Bronchial smooth muscle cell (primary cell): ENCODE data around the gene CTU1. TPM values are rescaled to one million over a fixed set of nuclear protein-coding genes. Genes with fewer than 3 reads are reported as not detected.

Experiments
- total RNA-seq: library from RNA; depleted of rRNA; stranded (reverse); fragments of >200 nt; gene quantifications from 2 replicates; pipeline ENCODE4 v1.2.1, GENCODE V29; 2014

Gene CTU1
- 2.4 and 4.3 TPM in 2 replicates for total RNA-seq

GRCh38 chr19:51108066-51108804, at the start of gene CTU1:
Gene CTU1, minus strand, starts transcription at chr19:51108409. Its CDS starts 3,840 bp downstream, at chr19:51104569.

DNA sequence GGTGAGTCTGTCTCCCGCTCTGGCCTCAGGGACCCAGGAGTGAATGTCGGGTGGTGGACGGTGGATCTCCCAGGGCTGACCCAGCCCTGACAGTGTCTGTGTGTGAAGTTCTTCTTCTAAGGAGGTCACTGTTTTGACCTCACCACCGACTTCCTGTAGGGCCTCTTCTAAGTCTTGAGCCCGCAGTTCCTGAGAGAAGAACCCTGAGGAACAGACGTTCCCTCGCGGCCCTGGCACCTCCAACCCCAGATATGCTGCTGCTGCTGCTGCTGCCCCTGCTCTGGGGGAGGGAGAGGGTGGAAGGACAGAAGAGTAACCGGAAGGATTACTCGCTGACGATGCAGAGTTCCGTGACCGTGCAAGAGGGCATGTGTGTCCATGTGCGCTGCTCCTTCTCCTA, 33.9 kb upstream of the CTU1 start, which contains the start of gene SIGLEC7:
Gene SIGLEC7 (plus strand): TSS at position 183 of the 400 bp plus-strand sequence. CDS start 69 bp downstream, at position 252.

DNA sequence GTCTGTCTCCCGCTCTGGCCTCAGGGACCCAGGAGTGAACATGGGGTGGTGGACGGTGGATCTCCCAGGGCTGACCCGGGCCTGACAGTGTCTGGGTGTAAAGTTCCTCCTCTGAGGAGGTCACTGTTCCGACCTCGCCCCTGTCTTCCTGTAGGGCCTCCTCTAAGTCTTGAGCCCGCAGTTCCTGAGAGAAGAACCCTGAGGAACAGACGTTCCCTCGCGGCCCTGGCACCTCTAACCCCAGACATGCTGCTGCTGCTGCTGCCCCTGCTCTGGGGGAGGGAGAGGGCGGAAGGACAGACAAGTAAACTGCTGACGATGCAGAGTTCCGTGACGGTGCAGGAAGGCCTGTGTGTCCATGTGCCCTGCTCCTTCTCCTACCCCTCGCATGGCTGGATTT, 16.5 kb upstream of the CTU1 start, which contains the start of gene SIGLEC9:
Gene SIGLEC9 (plus strand): TSS at position 178 of the 400 bp plus-strand sequence. CDS start 69 bp downstream, at position 247.

GRCh38 chr19:51082611-51083010, 25.6 kb downstream of the CTU1 start, which contains the start of gene KLK14:
Gene KLK14, minus strand, starts transcription at chr19:51082887. Its CDS starts 273 bp downstream, at chr19:51082614.

GRCh38 chr19:51064534-51065220, 43.5 kb downstream of the CTU1 start, which contains the start of gene KLK13:
Gene KLK13, minus strand, starts transcription at chr19:51065092. Its CDS starts 25 bp downstream, at chr19:51065067.

Other genes starting within 250 kb of the CTU1 start
- gene KLK2, start 235.0 kb downstream of the CTU1 start, total RNA-seq = not detected in 2 replicates
- gene KLK4, start 197.0 kb downstream of the CTU1 start, total RNA-seq = not detected in 2 replicates
- 0.34 TPM in 1 of 2 replicates, not detected in the other for gene KLK5, start 155.4 kb downstream of the CTU1 start, total RNA-seq
- not detected in 2 replicates for gene KLK6, start 138.8 kb downstream of the CTU1 start, total RNA-seq
- gene KLK7, start 124.5 kb downstream of the CTU1 start, total RNA-seq = not detected in 2 replicates
- gene KLK8, start 106.8 kb downstream of the CTU1 start, total RNA-seq = not detected in 2 replicates
- gene KLK10, start 88.7 kb downstream of the CTU1 start, total RNA-seq = not detected in 2 replicates
- 0.17 TPM in 1 of 2 replicates, not detected in the other for gene KLK11, start 81.8 kb downstream of the CTU1 start, total RNA-seq
- not detected in 2 replicates for gene KLK12, start 73.4 kb downstream of the CTU1 start, total RNA-seq
- not detected in 2 replicates for gene KLK13, start 43.3 kb downstream of the CTU1 start, total RNA-seq
- gene KLK14, start 25.5 kb downstream of the CTU1 start, total RNA-seq = not detected in 2 replicates
- under 0.01 TPM in 1 of 2 replicates, not detected in the other for gene SIGLEC9, start 16.5 kb upstream of the CTU1 start, total RNA-seq
- not detected in 2 replicates for gene SIGLEC7, start 33.9 kb upstream of the CTU1 start, total RNA-seq
- gene CD33, start 116.7 kb upstream of the CTU1 start, total RNA-seq = not detected in 2 replicates
- not detected in 2 replicates for gene SIGLECL1, start 142.7 kb upstream of the CTU1 start, total RNA-seq
- not detected in 2 replicates for gene IGLON5, start 203.2 kb upstream of the CTU1 start, total RNA-seq
- gene VSIG10L, start 233.7 kb upstream of the CTU1 start, total RNA-seq = 0.32 and 0.43 TPM in 2 replicates